IMR-90 (cell line): ENCODE data around the gene TECPR2. TPM values are rescaled to one million over a fixed set of nuclear protein-coding genes. Genes with fewer than 3 reads are reported as not detected.

ENCODE experiments used
- ATAC-seq: fragments of 200-7000 bp; cut with Tn5 transposase; 2 replicates; pipeline ENCODE4 v1.9.1; 2020; ENCODE audit warnings: low read depth, mild to moderate bottlenecking, moderate library complexity
- BruUV-seq: library from RNA; stranded (reverse); fragments of 400-500 nt; replicated peaks from 2 replicates; lab custom pipeline; 2021; lab: Mats Ljungman, UMichigan
- CTCF ChIA-PET: fragments of 300-600 bp; formaldehyde crosslinking; extraction: SDS; loops from one replicate; lab custom pipeline; 2021; ENCODE audit warnings: antibody characterized with exemption; lab: Yijun Ruan, JAX
- POLR2A ChIA-PET: fragments of 300-600 bp; sonication (Branson Sonifier 250); formaldehyde crosslinking; loops from one replicate; lab custom pipeline; 2022; ENCODE audit warnings: antibody characterized with exemption; ENCODE audit not compliant: unreplicated experiment; lab: Charles Lee
- DNase-seq: peaks from one replicate; pipeline ENCODE4 v3.0.0; 2013
- H2AFZ ChIP-seq: replicated peaks from 2 replicates; pipeline ENCODE3; 2013; ENCODE audit warnings: low read length, mild to moderate bottlenecking; ENCODE audit not compliant: poor library complexity
- H2AK5ac ChIP-seq: 2 replicates; pipeline ENCODE4 v1.6.1; 2013; ENCODE audit warnings: low read depth, low read length, inconsistent platforms
- H2AK9ac ChIP-seq: replicated peaks from 2 replicates; pipeline ENCODE3; 2013; ENCODE audit warnings: mild to moderate bottlenecking, low read depth, low read length, moderate library complexity; ENCODE audit not compliant: poor library complexity
- H2BK120ac ChIP-seq: 2 replicates; pipeline ENCODE4 v1.6.1; 2013; ENCODE audit warnings: low read depth, low read length, inconsistent platforms
- H2BK15ac ChIP-seq: 3 replicates; pipeline ENCODE4 v1.6.1; 2013; ENCODE audit warnings: low read depth, low read length, inconsistent platforms
- H2BK20ac ChIP-seq: 2 replicates; pipeline ENCODE4 v1.6.1; 2013; ENCODE audit warnings: low read depth, mild to moderate bottlenecking, inconsistent platforms, low read length, moderate library complexity
- H2BK5ac ChIP-seq: 2 replicates; pipeline ENCODE4 v1.6.1; 2013; ENCODE audit warnings: mild to moderate bottlenecking, low read depth, low read length, inconsistent platforms; ENCODE audit not compliant: poor library complexity, severe bottlenecking
- H3K14ac ChIP-seq: replicated peaks from 2 replicates; pipeline ENCODE4 v1.6.1; 2013; ENCODE audit warnings: low read depth, low read length, inconsistent platforms
- H3K18ac ChIP-seq: 2 replicates; pipeline ENCODE4 v1.6.1; 2013; ENCODE audit warnings: low read depth, low read length, control low read depth
- H3K23ac ChIP-seq: 2 replicates; pipeline ENCODE4 v1.6.1; 2013; ENCODE audit warnings: low read depth, low read length, inconsistent platforms
- H3K27ac ChIP-seq: 2 replicates; pipeline ENCODE4 v1.5.1; 2013; ENCODE audit warnings: mild to moderate bottlenecking, control low read depth, low read length; ENCODE audit not compliant: insufficient read depth
- H3K27me3 ChIP-seq: 2 replicates; pipeline ENCODE4 v1.6.1; 2013; ENCODE audit warnings: low read length; ENCODE audit not compliant: control insufficient read depth, insufficient read depth
- H3K36me3 ChIP-seq: 2 replicates; pipeline ENCODE4 v1.6.1; 2013; ENCODE audit warnings: low read length, mixed read lengths; ENCODE audit not compliant: control insufficient read depth, insufficient read depth
- H3K4ac ChIP-seq: 2 replicates; pipeline ENCODE4 v1.6.1; 2013; ENCODE audit warnings: low read depth, low read length, inconsistent platforms
- H3K4me1 ChIP-seq: 2 replicates; pipeline ENCODE4 v1.6.1; 2013; ENCODE audit warnings: low read length, mixed read lengths; ENCODE audit not compliant: control insufficient read depth, insufficient read depth
- H3K4me2 ChIP-seq: 2 replicates; pipeline ENCODE4 v1.6.1; 2013; ENCODE audit warnings: low read depth, mild to moderate bottlenecking, control low read depth, low read length, moderate library complexity
- H3K4me3 ChIP-seq: 2 replicates; pipeline ENCODE4 v1.5.1; 2013; ENCODE audit warnings: low read depth, mild to moderate bottlenecking, control low read depth, low read length, moderate library complexity; ENCODE audit not compliant: insufficient read depth
- H3K56ac ChIP-seq: 2 replicates; pipeline ENCODE4 v1.6.1; 2013; ENCODE audit warnings: low read length, inconsistent platforms; ENCODE audit not compliant: insufficient read depth; ENCODE audit errors: extremely low read depth
- H3K79me1 ChIP-seq, 2 experiments: 2 replicates each; pipeline ENCODE4 v1.6.1; 2013; ENCODE audit warnings: low read length in 2 of 2, inconsistent platforms in 1 of 2, low read depth in 1 of 2
- H3K9ac ChIP-seq: 2 replicates; pipeline ENCODE4 v1.6.1; 2013; ENCODE audit warnings: low read depth, low read length, control low read depth
- H3K9me1 ChIP-seq: 2 replicates; pipeline ENCODE4 v1.6.1; 2013; ENCODE audit warnings: low read length, inconsistent platforms; ENCODE audit not compliant: insufficient read depth
- H3K9me3 ChIP-seq: 2 replicates; pipeline ENCODE4 v1.6.1; 2013; ENCODE audit warnings: low read length; ENCODE audit not compliant: control insufficient read depth, insufficient read depth
- H4K20me1 ChIP-seq: 2 replicates; pipeline ENCODE4 v1.6.1; 2013; ENCODE audit warnings: low read length, inconsistent platforms; ENCODE audit not compliant: insufficient read depth
- H4K5ac ChIP-seq: 2 replicates; pipeline ENCODE4 v1.6.1; 2013; ENCODE audit warnings: mild to moderate bottlenecking, low read depth, low read length, control low read depth
- H4K8ac ChIP-seq, 2 experiments: 2 replicates each; pipeline ENCODE4 v1.6.1; 2013; ENCODE audit warnings: low read depth in 2 of 2, low read length in 2 of 2, control low read depth in 1 of 2, inconsistent platforms in 1 of 2
- H4K91ac ChIP-seq: 2 replicates; pipeline ENCODE4 v1.6.1; 2013; ENCODE audit warnings: low read depth, low read length, inconsistent platforms; ENCODE audit not compliant: insufficient read depth
- CEBPB ChIP-seq: IDR thresholded peaks from 2 replicates; pipeline ENCODE4 v1.6.1; 2012; ENCODE audit warnings: low read depth, low read length, improper control_type of control experiment
- CTCF ChIP-seq: conservative IDR thresholded peaks from 2 replicates; pipeline ENCODE4 v1.5.1; 2012; ENCODE audit warnings: mild to moderate bottlenecking, low read depth, low read length, improper control_type of control experiment
- ELK1 ChIP-seq: fragments of 150-350 bp; IDR thresholded peaks from 2 replicates; pipeline ENCODE4 v1.6.1; 2016; ENCODE audit warnings: low read depth, mild to moderate bottlenecking, low read length, moderate library complexity, borderline replicate concordance
- FOS ChIP-seq: fragments of 150-350 bp; IDR thresholded peaks from 2 replicates; pipeline ENCODE4 v1.6.1; 2016; ENCODE audit warnings: low read depth, low read length
- MAFK ChIP-seq: IDR thresholded peaks from 2 replicates; pipeline ENCODE4 v1.6.1; 2012; ENCODE audit warnings: low read depth, low read length, improper control_type of control experiment
- MXI1 ChIP-seq: IDR thresholded peaks from 2 replicates; pipeline ENCODE4 v1.6.1; 2012; ENCODE audit warnings: low read depth, mild to moderate bottlenecking, low read length, moderate library complexity, borderline replicate concordance
- RCOR1 ChIP-seq: IDR thresholded peaks from 2 replicates; pipeline ENCODE4 v1.6.1; 2012; ENCODE audit warnings: mild to moderate bottlenecking, low read length, improper control_type of control experiment; ENCODE audit not compliant: insufficient replicate concordance
- RFX5 ChIP-seq: IDR thresholded peaks from 2 replicates; pipeline ENCODE4 v1.8.0; 2012; ENCODE audit warnings: low read depth, mild to moderate bottlenecking, low read length, moderate library complexity
- WGBS, 2 experiments: methylation state at CpG; one replicate each; pipeline versions ENCODE4 v1.1.5 to v1.1.7; 2013; ENCODE audit warnings: missing lambda C conversion rate in 2 of 2; ENCODE audit not compliant: insufficient read length in 1 of 2; ENCODE audit errors: extremely low coverage in 2 of 2; 5-methylcytosine and 5-hydroxymethylcytosine counted together
- dilution Hi-C: fragments of 300-500 bp; cut with HindIII; formaldehyde crosslinking; loops from one replicate; pipeline ENCODE4 v1.14.3; 2018; ENCODE audit warnings: low sequenced_read_pairs; ENCODE audit not compliant: unreplicated experiment
- in situ Hi-C: fragments of 300-500 bp; cut with MboI; formaldehyde crosslinking; loops from 3 replicates; pipeline ENCODE4 v1.14.3; 2019; ENCODE audit warnings: low sequenced_read_pairs, inconsistent platforms, mixed read lengths
- intact Hi-C: fragments of 100-400 bp; cut with micrococcal nuclease; formaldehyde crosslinking; loops from 2 replicates; pipeline ENCODE4 v1.10.0; 2022
- polyA plus RNA-seq, 3 experiments: library from polyadenylated mRNA; depleted of rRNA; stranded (reverse); fragments of >200 nt; gene quantifications; 2 replicates each; pipeline ENCODE4 v1.2.3, GENCODE V29; 2012; ENCODE audit warnings: low replicate concordance in 1 of 3
- total RNA-seq: library from RNA; depleted of rRNA; stranded (reverse); fragments of >200 nt; gene quantifications from 2 replicates; pipeline ENCODE4 v1.2.3, GENCODE V29; 2012

Gene TECPR2
- total and polyA plus RNA-seq, 2 of the 4 experiments (the other 2 are of a cell fraction) = 9.5 to 11.7 TPM

GRCh38 chr14:102485693-102486512 lies 123.2 kb downstream of the TECPR2 start:
- DNase-seq (no peak), ATAC-seq (no peak)
- Histone ChIP-seq H3K9ac (no peak overlapping the region), H2AFZ (no peak overlapping the region), H4K91ac (no peak overlapping the region), H3K56ac (no peak overlapping the region), H3K9me3 (no peaks in the 10 kb centered on the region), H4K5ac (no peak overlapping the region), H3K27me3 (no peaks in the 10 kb centered on the region), H3K9me1 (no peaks in the 10 kb centered on the region), H2BK5ac (no peak overlapping the region), H2BK20ac (no peak overlapping the region), H2BK15ac (no peak overlapping the region), H3K79me1 (peaks cover 0 to 8% of the 10 kb centered on the region in 2 experiments; a peak in 1 of 4 replicates), H4K20me1 (peaks cover 3% of the 10 kb centered on the region), H2BK120ac (no peak overlapping the region), H2AK9ac (no peak overlapping the region), H3K18ac (no peak overlapping the region), H3K4me2 (no peak overlapping the region), H3K23ac (no peak overlapping the region), H4K8ac (no peak overlapping the region), H3K4me1 (peaks cover 2% of the 10 kb centered on the region; the same call in 1 of the 2 replicates), H2AK5ac (no peak overlapping the region), H3K36me3 (peaks cover 1% of the 10 kb centered on the region; the same call in 1 of the 2 replicates), H3K27ac (no peak overlapping the region), H3K14ac (no peak overlapping the region), H3K4ac (no peak overlapping the region), H3K4me3 (no peak overlapping the region)
- ChIA-PET CTCF (interaction anchor here (0.6 kb wide), 1 partner anchor 108 kb away, joined by 7 read pairs; no protein-coding TSS in a partner anchor), POLR2A (interaction anchor here (0.6 kb wide), 1 partner anchor 9 kb away, joined by 5 read pairs; no protein-coding TSS in a partner anchor)
- intact Hi-C loops (no loop called here), in situ Hi-C loops (no loop called here), dilution Hi-C loops (no loop called here)
- 96% methylated on average over 4 of the region's 11 CpGs; no CpG with 5 or more reads in 1 of the 2 experiments for WGBS, 2 experiments
- BruUV-seq = no TSS peak
- no peak for TF ChIP-seq FOS
- TF ChIP-seq RCOR1 = no peak
- TF ChIP-seq CTCF = no peak
- no peak for TF ChIP-seq CEBPB
- no peak for TF ChIP-seq ELK1
- no peak for TF ChIP-seq MXI1
- no peak for TF ChIP-seq MAFK
- no peak for TF ChIP-seq RFX5
